ENCODE measurements around the gene GRB14.
"Not testable (repeated sequence)": the region's sequence is repeated elsewhere in the genome, so short reads cannot be mapped to it uniquely, and the experiment has no call there.

The GRB14 gene

DNA sequence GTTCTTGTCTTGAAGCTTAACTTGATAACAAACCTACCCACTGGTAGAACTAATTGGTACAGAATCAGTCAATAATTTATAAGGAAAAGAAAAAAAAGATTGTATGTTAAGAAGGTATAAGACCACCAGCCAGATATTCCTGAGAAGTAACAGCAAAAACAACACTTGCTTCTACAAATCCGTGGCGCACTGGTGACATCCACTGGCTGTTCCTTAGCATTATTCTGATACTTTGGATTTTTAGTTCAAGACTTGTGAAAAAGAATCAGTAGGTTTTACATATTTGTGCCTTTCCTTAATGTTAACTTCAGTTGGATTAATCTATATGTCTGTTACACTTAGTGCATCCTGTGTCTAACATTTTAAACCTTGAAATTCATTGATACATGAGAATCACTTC lies 141.8 kb downstream of the GRB14 start:
- DNase-seq: peak; percentile 59

DNA sequence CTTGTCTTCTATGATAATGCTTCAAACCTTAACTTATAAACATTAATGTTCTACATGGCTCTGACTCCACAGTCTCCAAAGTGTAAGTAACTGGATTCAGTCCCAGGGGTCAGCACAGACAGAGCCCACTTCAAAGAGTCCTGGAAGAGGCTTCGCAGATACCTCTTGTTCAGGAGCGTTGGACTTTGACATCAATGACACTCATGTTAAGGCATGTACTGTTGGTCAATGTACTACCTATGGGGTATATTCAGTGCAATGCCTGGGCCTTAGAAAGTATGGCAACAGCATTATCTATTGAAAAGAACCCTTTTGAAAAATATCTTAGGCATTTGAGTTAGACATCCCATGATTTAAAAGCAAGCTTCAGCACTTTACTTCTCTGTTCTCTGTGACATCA lies 143.1 kb downstream of the GRB14 start:
- DNase-seq: no peak

DNA sequence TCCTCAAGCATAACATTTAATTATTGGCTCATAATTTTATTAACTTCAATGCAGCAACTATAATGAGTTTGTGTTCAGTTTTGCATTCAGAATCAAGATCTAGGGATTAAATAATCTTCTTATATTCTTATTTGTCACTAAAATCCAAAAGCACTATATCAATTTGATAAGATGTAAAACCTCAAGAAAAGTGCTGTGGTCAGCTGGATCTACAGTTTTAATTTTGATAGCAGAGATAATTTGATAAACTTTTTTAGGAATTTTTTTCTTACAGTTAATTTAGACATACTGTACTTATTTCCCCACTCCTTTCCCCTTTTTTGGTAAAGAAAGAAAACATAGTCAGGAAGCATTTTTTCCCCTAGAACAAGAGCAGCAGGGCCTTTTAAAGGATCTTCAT lies 146.4 kb downstream of the GRB14 start:
- DNase-seq: no peak

DNA sequence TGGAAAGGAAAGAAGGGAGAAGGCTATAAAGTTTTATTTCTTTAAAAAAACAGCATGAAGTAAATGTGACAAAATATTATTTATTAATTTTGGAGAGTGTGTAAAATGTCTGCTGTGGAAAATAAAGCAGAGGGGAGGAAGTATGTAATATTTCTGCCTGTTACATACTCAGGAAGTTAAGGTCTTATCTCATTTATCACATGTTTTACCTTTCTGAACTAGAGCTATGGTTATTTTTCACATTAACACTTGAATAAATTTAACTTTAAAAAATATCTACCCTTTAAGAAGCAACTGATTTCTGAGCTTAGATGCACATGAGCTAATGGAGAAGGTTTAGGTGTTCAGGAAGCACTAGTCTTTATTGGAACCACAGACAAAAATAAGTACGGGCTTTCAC lies 148.3 kb downstream of the GRB14 start:
- DNase-seq: peak; percentile 7

DNA sequence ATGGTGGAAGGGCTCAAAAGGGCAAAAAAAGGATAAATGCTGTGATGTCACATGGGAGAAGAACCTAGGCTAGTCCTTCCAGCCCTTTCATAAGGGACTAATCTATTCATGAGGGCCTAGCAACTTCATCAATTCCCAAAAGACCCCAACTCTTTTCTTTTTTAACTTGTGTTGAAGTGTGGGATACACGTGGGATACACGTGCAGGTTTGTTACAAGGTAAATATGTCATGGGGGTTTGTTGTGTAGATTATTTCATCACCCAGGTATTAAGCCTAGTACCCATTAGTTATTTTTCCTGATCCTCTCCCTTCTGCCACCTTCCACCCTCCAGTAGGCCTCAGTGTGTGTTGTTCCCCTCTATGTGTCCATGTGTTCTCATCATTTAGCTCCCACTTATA lies 156.2 kb downstream of the GRB14 start:
- DNase-seq: not testable (repeated sequence)

DNA sequence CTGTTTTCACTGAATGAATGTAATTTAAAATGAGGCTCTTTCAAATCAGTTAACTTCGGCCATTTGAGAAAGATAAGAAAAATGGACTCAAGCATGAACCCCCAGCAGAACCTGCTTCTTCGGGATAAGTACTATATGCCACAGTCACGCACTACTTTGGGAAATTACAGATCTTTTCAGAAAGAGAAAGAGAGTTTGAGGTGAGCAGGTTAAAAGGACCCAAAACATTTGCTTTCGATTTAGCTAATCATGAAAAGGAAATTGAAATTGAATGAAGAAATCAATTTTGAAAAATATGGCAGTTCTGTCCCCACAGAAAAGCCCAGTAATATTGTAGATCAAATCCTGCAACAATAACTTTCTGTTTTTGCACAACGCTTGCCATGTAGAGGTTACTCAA lies 156.9 kb downstream of the GRB14 start:
- no peak for DNase-seq

DNA sequence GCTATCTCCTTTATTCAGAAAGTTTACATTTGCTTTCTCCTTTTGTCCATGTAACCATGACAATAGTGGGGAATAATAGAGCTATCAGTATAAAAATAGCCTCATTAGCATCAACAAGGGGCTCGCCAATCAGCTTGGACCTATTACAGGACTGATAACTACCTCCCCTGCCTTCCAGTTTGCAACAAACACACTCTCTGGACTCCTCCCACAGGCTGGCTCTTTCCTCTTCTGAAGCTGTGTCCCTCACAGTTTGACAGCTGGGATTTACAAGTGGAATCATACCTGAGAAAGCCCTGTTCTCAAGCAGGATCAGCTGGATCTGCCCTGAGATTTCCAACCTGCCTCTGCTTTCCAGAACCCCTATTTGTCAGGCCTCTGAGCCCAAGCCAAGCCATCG lies 162.5 kb downstream of the GRB14 start:
- DNase-seq: no peak

DNA sequence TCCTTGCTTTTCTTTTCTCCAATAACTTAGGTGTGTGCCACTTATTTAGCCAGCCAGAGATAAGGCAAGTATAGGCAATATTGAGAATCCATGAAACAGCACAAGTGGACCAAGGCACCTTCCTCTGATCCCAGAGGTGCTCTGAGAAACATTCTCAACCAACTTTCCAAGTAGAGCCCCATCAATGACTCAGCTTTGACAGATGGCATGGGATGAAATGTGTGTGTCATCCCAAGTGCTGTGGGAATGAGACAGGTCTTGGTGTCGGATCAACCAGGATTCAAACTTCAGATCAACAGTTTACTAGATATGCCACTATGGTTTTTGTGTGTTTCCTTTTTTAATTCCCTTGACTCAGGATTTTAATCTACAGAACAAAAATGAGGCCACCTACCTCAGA lies 164.0 kb downstream of the GRB14 start:
- DNase-seq: no peak

DNA sequence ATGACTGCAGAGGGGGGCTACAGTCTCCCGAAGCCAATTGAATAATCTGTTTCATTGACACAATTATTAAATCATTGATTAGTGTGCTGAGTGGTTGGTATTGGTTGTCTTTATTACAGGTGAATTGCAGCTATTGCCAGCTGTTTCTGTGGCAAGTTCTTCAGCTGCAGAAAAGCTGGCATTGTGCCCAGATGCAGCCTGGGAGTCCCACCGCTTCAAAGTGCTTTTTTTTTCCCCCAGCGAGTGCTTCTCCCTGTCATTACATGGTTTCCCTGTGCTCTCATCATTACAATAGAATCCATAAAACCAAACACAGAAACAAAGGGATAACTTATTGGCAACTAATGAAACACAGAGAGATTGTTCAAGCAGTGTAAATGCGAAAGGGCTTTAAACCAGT lies 164.7 kb downstream of the GRB14 start:
- peak; percentile 37 for DNase-seq

DNA sequence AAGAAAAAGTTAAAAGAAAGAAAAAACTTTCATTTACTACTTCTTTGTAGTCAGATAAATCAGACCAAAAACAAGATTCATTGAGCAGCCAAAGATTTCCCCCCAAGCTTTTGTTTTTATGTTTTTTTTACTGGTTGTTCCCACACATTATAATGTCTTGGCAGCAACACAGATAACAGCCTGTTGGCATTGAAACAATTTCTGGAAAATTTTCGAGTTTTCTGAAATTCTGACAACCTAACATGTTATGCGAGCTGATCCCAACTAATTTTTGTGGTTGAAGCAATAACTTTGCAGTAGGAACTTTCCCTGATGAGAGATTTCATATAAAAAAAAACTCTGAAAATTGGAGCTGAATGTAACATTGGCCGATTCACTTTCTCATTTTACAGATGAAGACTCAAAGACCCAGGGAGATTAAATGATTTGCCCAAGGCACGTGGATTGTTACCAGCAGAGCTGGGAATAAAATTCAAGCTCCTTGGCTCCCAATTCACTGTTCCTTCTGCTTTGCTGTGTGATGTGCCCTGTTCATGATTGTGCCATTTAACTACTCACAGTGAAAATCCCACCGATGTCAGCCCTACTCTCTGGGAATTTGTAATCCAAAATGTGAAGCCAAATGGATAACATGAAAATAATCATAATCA lies 167.5 kb downstream of the GRB14 start:
- no peak for DNase-seq

DNA sequence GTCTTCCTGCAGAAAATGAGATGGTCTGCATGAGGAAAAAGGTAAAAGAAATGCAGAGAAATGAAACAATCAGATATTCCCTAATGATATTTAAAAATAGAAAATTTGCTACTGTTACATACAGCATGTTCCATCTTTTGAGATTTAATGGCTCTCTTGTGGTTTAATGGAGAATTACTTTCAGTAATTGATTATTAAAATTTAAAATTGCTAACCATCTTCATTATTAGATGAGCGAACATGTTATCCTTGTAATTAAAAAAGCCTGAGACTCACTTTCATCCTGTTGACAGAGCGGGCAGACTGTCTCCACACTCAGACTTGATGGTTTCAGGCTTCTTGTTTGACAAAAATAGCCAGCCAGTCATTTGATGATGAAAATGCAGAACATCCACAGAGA lies 171.0 kb downstream of the GRB14 start:
- DNase-seq: no peak

DNA sequence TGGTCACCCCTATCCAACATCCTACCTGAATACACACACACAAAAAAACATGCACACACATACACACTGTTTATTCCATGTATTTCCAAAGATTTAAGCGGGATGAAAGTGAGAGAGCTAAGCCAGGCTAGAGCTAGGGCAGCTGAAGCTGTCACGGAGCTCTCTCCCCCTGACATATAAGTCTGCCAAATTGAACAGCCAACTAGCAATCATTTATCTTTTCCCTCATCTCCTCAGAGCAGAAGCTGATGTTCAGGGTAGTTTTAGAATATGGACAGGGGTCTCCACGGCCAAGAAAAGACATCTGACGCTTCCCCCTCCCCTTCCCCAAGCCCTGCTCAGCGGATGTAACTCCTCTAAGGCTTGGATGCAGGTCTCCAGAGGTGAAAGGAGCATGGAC lies 171.6 kb downstream of the GRB14 start:
- no peak for DNase-seq

DNA sequence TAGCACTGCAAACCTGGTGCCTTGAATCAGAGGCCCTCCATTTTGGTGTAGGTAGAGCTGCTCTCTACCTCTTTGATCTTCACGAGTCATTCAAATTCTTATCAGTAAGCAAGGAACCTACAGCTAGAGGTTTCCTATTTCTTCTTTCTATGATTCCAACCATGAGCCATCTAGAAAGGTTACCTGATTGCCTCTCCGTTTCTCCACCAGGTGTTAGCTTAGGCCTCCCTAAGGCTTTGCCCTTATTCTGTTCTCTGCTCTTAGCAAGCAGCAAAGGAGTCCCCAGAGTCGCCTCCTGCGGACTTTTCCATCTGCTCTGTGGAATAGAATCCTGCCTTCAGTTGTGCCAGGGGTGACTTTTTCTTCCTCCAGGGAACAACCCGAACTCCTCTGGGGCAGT lies 173.6 kb downstream of the GRB14 start:
- no peak for DNase-seq
